T-helper 17 cell (primary cell): Measurements from ENCODE around the gene CMTR1. TPM values are rescaled to one million over a fixed set of nuclear protein-coding genes. Genes with fewer than 3 reads are reported as not detected.
"Not testable (repeated sequence)": the region's sequence is repeated elsewhere in the genome, so short reads cannot be mapped to it uniquely, and the experiment has no call there.

Experiments used
- ATAC-seq: fragments of 150-1000 bp; cut with Tn5 transposase; 2 replicates; pipeline ENCODE4 v1.10.0; 2021; ENCODE audit warnings: mild to moderate bottlenecking, moderate library complexity
- DNase-seq, 3 donors: peaks; one replicate each; pipeline versions ENCODE4 v3.0.0 to v3.0.0-alpha.2; 2020 to 2021
- H3K9me3 ChIP-seq: one replicate; pipeline ENCODE4 v1.7.0; 2013; ENCODE audit warnings: low read length, mild to moderate bottlenecking; ENCODE audit not compliant: control insufficient read depth, poor library complexity, severe bottlenecking
- H3K27ac Mint-ChIP-seq: one replicate; pipeline ENCODE4 v1.8.0; 2022; ENCODE audit warnings: mild to moderate bottlenecking, moderate library complexity, mixed read lengths
- H3K27me3 Mint-ChIP-seq: one replicate; pipeline ENCODE4 v1.8.0; 2022; ENCODE audit warnings: mixed read lengths
- H3K36me3 Mint-ChIP-seq: one replicate; pipeline ENCODE4 v1.8.0; 2022; ENCODE audit warnings: low read depth, mixed read lengths
- H3K4me1 Mint-ChIP-seq: one replicate; pipeline ENCODE4 v1.8.0; 2022; ENCODE audit warnings: mild to moderate bottlenecking, mixed read lengths
- H3K4me3 Mint-ChIP-seq: one replicate; pipeline ENCODE4 v1.8.0; 2022; ENCODE audit warnings: mild to moderate bottlenecking, moderate library complexity, mixed read lengths
- total RNA-seq, 4 donors: library from RNA in 2 of 4; stranded (reverse) in 2 of 4; gene quantifications; one replicate each; pipeline ENCODE4 v1.2.3 and lab custom pipeline; 2022 to 2026

Gene CMTR1
- total RNA-seq (10 to 100 TPM; 79.7 to 81.3 TPM), total RNA-seq (lab: John Stamatoyannopoulos, UW) (134 to 153 reads per million in 2 donors)

DNA sequence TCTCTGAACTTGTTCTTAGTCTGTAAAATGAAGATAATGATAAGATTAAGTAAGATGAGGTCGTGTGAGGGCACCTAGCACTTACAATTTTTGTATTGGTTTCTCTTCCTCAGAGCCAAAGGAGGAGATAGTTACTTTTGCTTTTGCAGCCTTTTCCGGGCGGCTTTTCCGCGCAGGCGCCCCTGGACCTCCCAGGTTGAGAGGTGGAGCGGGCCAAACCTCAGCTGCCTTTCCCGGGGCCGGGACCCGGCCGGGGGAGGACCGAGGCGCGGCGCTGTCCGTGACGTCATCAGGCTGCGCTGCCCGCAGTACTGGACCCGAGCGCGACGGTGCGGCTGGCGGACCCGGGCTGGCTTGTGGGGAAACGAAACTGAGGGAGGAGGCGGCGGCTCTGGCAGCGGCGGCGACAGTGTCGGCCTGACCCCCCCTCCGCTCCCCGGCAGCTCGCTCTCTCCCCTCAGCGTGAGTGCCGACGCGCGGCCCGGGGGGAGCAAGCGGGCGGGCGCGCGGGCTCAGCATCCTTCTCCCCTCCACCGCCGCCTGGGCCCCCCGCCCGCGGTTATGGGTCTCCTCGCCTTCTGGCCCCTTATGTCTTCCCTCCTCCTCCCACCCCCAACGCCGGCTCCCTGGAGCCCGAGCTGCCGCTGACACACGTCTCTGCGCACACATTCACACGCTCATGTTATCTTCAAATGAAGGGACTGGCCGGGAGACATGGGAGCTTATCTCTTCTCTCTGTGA lies at the start of gene CMTR1:
Gene CMTR1, plus strand, starts transcription at position 306 of the 741 bp plus-strand sequence. CDS start 2,409 bp downstream, outside the sequence.
- peaks cover 28% of the 10 kb centered on the region for H3K4me1 Mint-ChIP-seq
- H3K27me3 Mint-ChIP-seq, result peaks cover 4% of the 10 kb centered on the region
- H3K27ac Mint-ChIP-seq, result peak within 1 kb of the TSS; percentile 97
- peak within 1 kb of the TSS; percentile 93 for H3K4me3 Mint-ChIP-seq
- H3K36me3 Mint-ChIP-seq, result peaks cover 8% of the 10 kb centered on the region
- H3K9me3 ChIP-seq, result no peaks in the 10 kb centered on the region
- peak; percentile 92 for ATAC-seq
- DNase-seq, result peak; percentile 96 to 99 (median 96)

- Mint-ChIP-seq H3K4me3 (no peak overlapping the region), H3K27me3 (no peaks in the 10 kb centered on the region), H3K36me3 (no peaks in the 10 kb centered on the region), H3K27ac (no peak overlapping the region), H3K4me1 (peaks cover 4% of the 10 kb centered on the region)
- DNase-seq, result no peak
- H3K9me3 ChIP-seq, result no peaks in the 10 kb centered on the region
- no peak for ATAC-seq
These were observed 44.4 kb upstream of the CMTR1 start for GRCh38 chr6:37388578-37388977.

DNA sequence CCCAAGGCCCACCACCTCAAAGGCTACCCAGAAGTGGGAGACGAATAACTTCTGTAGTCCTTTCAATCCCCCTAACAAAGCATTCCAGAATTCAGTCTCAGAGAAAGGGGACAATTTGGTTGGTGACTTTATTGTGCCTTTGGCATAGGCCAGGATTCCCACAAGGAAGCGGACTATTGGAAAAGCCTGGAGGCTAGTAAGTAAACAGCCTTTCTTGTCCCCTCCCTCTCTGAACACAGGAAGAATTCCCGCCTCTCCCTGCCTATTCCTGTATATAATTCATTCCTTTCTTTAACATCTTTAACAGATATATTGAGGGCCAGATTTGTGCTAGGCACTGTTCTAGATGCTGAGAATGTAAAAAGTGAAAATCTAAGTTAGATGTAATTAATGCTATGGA lies 43.2 kb upstream of the CMTR1 start:
- Mint-ChIP-seq H3K27ac (no peak overlapping the region), H3K36me3 (no peaks in the 10 kb centered on the region), H3K27me3 (no peaks in the 10 kb centered on the region), H3K4me1 (peaks cover 7% of the 10 kb centered on the region), H3K4me3 (no peak overlapping the region)
- DNase-seq (no peak), ATAC-seq (no peak)
- no peaks in the 10 kb centered on the region for H3K9me3 ChIP-seq

- Mint-ChIP-seq H3K27ac (no peak overlapping the region), H3K36me3 (no peaks in the 10 kb centered on the region), H3K27me3 (no peaks in the 10 kb centered on the region), H3K4me1 (peaks cover 7% of the 10 kb centered on the region), H3K4me3 (no peak overlapping the region)
- H3K9me3 ChIP-seq, result no peaks in the 10 kb centered on the region
- no peak for ATAC-seq
- DNase-seq, result no peak
These were observed 41.9 kb upstream of the CMTR1 start for GRCh38 chr6:37391120-37391519.

- Mint-ChIP-seq H3K4me3 (no peak overlapping the region), H3K27me3 (no peaks in the 10 kb centered on the region), H3K4me1 (peaks cover 7% of the 10 kb centered on the region), H3K27ac (no peak overlapping the region), H3K36me3 (no peaks in the 10 kb centered on the region)
- ATAC-seq (no peak), DNase-seq (no peak)
- H3K9me3 ChIP-seq, result no peaks in the 10 kb centered on the region
These were observed 40.2 kb upstream of the CMTR1 start for GRCh38 chr6:37392821-37393220.

GRCh38 chr6:37393381-37393929 lies 39.6 kb upstream of the CMTR1 start:
- H3K27ac Mint-ChIP-seq, result no peak overlapping the region

GRCh38 chr6:37396571-37397180 lies 36.3 kb upstream of the CMTR1 start:
- no peak for ATAC-seq
- Mint-ChIP-seq H3K36me3 (no peaks in the 10 kb centered on the region), H3K4me1 (peaks cover 6% of the 10 kb centered on the region), H3K27ac (no peak overlapping the region), H3K27me3 (no peaks in the 10 kb centered on the region), H3K4me3 (no peak overlapping the region)
- H3K9me3 ChIP-seq, result no peaks in the 10 kb centered on the region
- no peak for DNase-seq

More at GRCh38 chr6:37393381-37393929, 39.6 kb upstream of the CMTR1 start:
- H3K9me3 ChIP-seq, result no peaks in the 10 kb centered on the region
- H3K36me3 Mint-ChIP-seq, result no peaks in the 10 kb centered on the region
- H3K27me3 Mint-ChIP-seq, result no peaks in the 10 kb centered on the region
- H3K4me1 Mint-ChIP-seq, result peaks cover 7% of the 10 kb centered on the region
- no peak overlapping the region for H3K4me3 Mint-ChIP-seq
- no peak for ATAC-seq
- no peak for DNase-seq

- H3K4me1 Mint-ChIP-seq, result peaks cover 8% of the 10 kb centered on the region
- DNase-seq (no peak), ATAC-seq (no peak)
- H3K27ac Mint-ChIP-seq, result no peak overlapping the region
- no peak overlapping the region for H3K4me3 Mint-ChIP-seq
- H3K36me3 Mint-ChIP-seq, result no peaks in the 10 kb centered on the region
- no peaks in the 10 kb centered on the region for H3K27me3 Mint-ChIP-seq
- no peaks in the 10 kb centered on the region for H3K9me3 ChIP-seq
These were observed 33.9 kb upstream of the CMTR1 start for GRCh38 chr6:37399131-37399530.

DNA sequence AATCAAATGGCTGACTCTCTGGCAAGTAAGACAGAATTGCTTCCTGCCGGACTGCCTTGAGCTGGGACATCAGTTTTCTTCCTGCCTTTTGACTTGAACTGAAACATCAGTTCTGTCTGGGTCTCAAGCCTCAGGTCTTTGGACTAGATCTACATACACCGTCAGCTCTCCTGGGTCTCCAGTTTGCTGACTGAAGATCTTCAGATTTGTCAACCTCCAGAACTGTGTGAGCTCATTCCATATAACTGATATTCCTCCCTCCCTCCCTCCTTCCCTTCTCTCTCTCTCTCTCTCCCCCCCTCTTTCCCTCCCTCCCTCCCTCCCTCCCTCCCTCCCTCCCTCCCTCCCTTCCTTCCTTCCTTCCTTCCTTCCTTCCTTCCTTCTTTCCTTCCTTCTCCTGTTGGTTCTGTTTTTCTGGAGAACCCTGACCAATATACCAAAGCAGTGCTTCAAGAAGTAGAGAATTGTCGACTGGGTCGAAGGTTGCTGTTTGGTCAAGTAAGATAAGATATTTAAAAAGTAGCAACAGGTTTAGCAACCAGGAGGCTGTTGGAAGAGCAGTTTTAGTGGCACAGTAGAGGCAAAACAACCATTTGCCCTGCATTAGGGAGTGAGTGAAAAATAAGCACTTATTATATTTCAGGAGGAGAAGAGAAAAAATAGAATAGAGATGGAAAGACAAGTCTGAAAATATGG lies 33.1 kb upstream of the CMTR1 start:
- H3K4me1 Mint-ChIP-seq, result peaks cover 7% of the 10 kb centered on the region
- no peak overlapping the region for H3K4me3 Mint-ChIP-seq
- no peaks in the 10 kb centered on the region for H3K36me3 Mint-ChIP-seq
- no peaks in the 10 kb centered on the region for H3K9me3 ChIP-seq
- H3K27me3 Mint-ChIP-seq, result no peaks in the 10 kb centered on the region
- ATAC-seq, result no peak
- no peak for DNase-seq
- H3K27ac Mint-ChIP-seq, result no peak overlapping the region

GRCh38 chr6:37401658-37402057 lies 31.4 kb upstream of the CMTR1 start:
- H3K4me3 Mint-ChIP-seq, H3K4me1 Mint-ChIP-seq, DNase-seq, H3K27ac Mint-ChIP-seq, ATAC-seq, H3K27me3 Mint-ChIP-seq, H3K36me3 Mint-ChIP-seq, H3K9me3 ChIP-seq: not testable (repeated sequence)

DNA sequence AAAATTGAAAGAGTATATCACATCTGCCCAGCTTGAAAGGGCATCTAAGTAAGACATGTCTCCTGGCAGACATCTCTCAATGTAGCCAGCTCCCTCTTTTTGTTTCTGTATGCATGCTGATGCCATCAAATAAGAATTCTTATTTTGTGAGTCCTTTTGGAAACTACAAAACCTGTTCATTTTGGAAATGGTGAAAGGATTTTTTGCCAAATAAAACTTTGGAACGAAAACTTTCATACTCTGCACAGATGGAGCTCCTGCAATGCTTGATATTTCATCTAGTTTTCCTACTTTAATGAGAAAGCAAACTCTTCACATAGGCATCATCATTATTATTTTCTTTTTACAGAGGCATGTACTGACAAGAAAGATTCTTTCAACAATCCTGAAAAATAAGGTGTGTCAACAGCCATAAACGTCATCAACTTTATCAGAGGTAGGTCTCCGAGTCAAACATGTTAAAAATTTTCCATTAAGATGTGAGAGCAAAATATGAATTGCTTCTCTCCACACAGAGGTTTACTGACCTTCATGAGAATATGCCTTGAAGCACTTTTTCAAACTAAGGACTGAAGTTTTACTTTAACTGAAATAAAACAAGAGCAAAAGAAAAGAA lies 26.2 kb upstream of the CMTR1 start:
- H3K36me3 Mint-ChIP-seq, result no peaks in the 10 kb centered on the region
- no peak overlapping the region for H3K4me3 Mint-ChIP-seq
- H3K4me1 Mint-ChIP-seq, result peaks cover 4% of the 10 kb centered on the region
- peaks cover 13% of the 10 kb centered on the region for H3K27me3 Mint-ChIP-seq
- H3K27ac Mint-ChIP-seq, result no peak overlapping the region
- no peak for ATAC-seq
- DNase-seq, result no peak
- no peaks in the 10 kb centered on the region for H3K9me3 ChIP-seq

DNA sequence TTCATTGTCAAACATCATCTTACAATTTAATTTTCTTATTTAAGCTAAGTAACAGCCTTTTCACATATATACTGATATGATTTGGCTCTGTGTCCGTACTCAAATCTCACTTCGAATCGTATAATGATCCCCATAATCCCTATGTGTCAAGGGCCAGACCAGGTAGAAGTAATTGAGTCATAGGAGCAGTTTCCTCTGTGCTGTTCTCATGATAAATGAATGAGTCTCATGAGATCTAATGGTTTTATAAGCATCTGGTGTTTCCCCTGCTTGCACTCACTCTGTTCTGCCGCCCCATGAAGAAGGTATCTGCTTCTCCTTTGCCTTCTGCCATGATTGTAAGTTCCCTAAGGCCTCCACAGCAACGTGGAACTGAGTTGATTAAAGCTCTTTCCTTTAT lies 25.1 kb upstream of the CMTR1 start:
- no peak for DNase-seq

DNA sequence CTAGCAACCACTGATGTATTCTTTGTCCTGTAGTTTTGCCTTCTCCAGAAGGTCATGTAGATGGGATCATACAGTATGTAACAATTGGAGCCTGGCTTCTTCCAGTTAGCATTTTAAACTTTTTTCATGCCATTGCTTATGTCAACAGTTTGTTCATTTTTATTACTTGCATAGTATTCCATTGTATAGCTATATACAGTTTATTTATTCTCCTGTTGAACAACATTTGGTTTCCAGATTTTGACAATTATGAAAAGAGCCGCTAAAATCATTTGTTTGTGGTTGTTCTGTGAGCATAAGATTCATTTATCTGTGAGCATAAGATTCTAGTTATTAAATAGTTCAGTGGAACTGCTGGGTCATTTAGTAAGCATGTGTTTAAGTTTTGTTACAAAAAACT lies 23.5 kb upstream of the CMTR1 start:
- Mint-ChIP-seq H3K27me3 (peaks cover 13% of the 10 kb centered on the region), H3K27ac (no peak overlapping the region), H3K4me1 (no peaks in the 10 kb centered on the region), H3K36me3 (no peaks in the 10 kb centered on the region), H3K4me3 (no peak overlapping the region)
- DNase-seq (no peak), ATAC-seq (no peak)
- no peaks in the 10 kb centered on the region for H3K9me3 ChIP-seq

More for the DNA sequence above, 25.1 kb upstream of the CMTR1 start:
- no peaks in the 10 kb centered on the region for H3K36me3 Mint-ChIP-seq
- no peak for ATAC-seq
- H3K4me3 Mint-ChIP-seq, result no peak overlapping the region
- H3K9me3 ChIP-seq, result no peaks in the 10 kb centered on the region
- peaks cover 13% of the 10 kb centered on the region for H3K27me3 Mint-ChIP-seq
- H3K4me1 Mint-ChIP-seq, result no peaks in the 10 kb centered on the region
- H3K27ac Mint-ChIP-seq, result no peak overlapping the region
